H1 (cell line): ENCODE data around the gene POU2F1. TPM values are rescaled to one million over a fixed set of nuclear protein-coding genes. Genes with fewer than 3 reads are reported as not detected.

Experiments
- CTCF ChIA-PET: fragments of 300-600 bp; sonication (Branson Sonifier 250); formaldehyde crosslinking; loops from one replicate; lab custom pipeline; 2021; ENCODE audit not compliant: partially characterized antibody; lab: Charles Lee
- POLR2A ChIA-PET: fragments of 300-600 bp; sonication (Branson Sonifier 250); formaldehyde crosslinking; loops from one replicate; lab custom pipeline; 2021; ENCODE audit warnings: inconsistent platforms; ENCODE audit not compliant: partially characterized antibody; lab: Charles Lee
- DNase-seq, 2 experiments: peaks; one replicate each; pipeline versions ENCODE4 v3.0.0 to v3.0.0-alpha.2; 2010 to 2022; ENCODE audit warnings: low spot score in 2 of 2, low read depth in 1 of 2, mixed read lengths in 1 of 2
- FAIRE-seq: peaks from 2 replicates; lab custom pipeline; 2011; peaks lifted over from hg19 to GRCh38; lab: Jason Lieb, UNC
- H2AFZ ChIP-seq: 2 replicates; pipeline ENCODE4 v1.8.1; 2012; ENCODE audit warnings: low read length, inconsistent platforms
- H2AK5ac ChIP-seq: 2 replicates; pipeline ENCODE4 v1.6.1; 2013; ENCODE audit warnings: low read depth, low read length
- H2BK120ac ChIP-seq: replicated peaks from 2 replicates; pipeline ENCODE3; 2013; ENCODE audit warnings: low read depth, low read length, inconsistent platforms
- H2BK12ac ChIP-seq: 2 replicates; pipeline ENCODE4 v1.6.1; 2013; ENCODE audit warnings: low read depth, low read length
- H2BK15ac ChIP-seq: 2 replicates; pipeline ENCODE4 v1.6.1; 2013; ENCODE audit warnings: low read length
- H2BK20ac ChIP-seq: 2 replicates; pipeline ENCODE4 v1.6.1; 2013; ENCODE audit warnings: low read length
- H2BK5ac ChIP-seq: 2 replicates; pipeline ENCODE4 v1.6.1; 2013; ENCODE audit warnings: low read depth, low read length
- H3K14ac ChIP-seq: 2 replicates; pipeline ENCODE4 v1.6.1; 2013; ENCODE audit warnings: inconsistent platforms; ENCODE audit not compliant: insufficient read length
- H3K18ac ChIP-seq: 2 replicates; pipeline ENCODE4 v1.6.1; 2013; ENCODE audit warnings: low read length; ENCODE audit errors: extremely low read depth
- H3K23ac ChIP-seq: 2 replicates; pipeline ENCODE4 v1.6.1; 2013; ENCODE audit warnings: inconsistent platforms; ENCODE audit not compliant: insufficient read length
- H3K23me2 ChIP-seq: 2 replicates; pipeline ENCODE4 v1.6.1; 2013; ENCODE audit warnings: low read depth, low read length
- H3K27ac ChIP-seq: 2 replicates; pipeline ENCODE4 v1.6.1; 2011; ENCODE audit warnings: low read depth, low read length, inconsistent platforms
- H3K27me3 ChIP-seq, 4 experiments: replicated peaks in 1 of 4; 1 replicate in 1 of 4; 2 replicates in 3 of 4; pipeline versions ENCODE4 v1.6.1 to v1.8.1; 2011 to 2013; ENCODE audit warnings: low read length in 3 of 4, mild to moderate bottlenecking in 3 of 4, inconsistent platforms in 2 of 4, mixed read lengths in 2 of 4, moderate library complexity in 1 of 4; ENCODE audit not compliant: control insufficient read depth in 3 of 4, insufficient read depth in 3 of 4; ENCODE audit errors: extremely low read depth in 1 of 4
- H3K36me3 ChIP-seq, 4 experiments: 2 replicates each; pipeline versions ENCODE4 v1.6.1 to v1.8.1; 2011 to 2013; ENCODE audit warnings: mild to moderate bottlenecking in 4 of 4, low read length in 3 of 4, moderate library complexity in 2 of 4, control low read depth in 1 of 4, inconsistent platforms in 1 of 4; ENCODE audit not compliant: insufficient read depth in 4 of 4, control insufficient read depth in 2 of 4
- H3K4ac ChIP-seq: replicated peaks from 2 replicates; pipeline ENCODE3; 2013; ENCODE audit warnings: low read length, low read depth, mixed read lengths, inconsistent platforms; ENCODE audit not compliant: insufficient read length
- H3K4me1 ChIP-seq, 4 experiments: replicated peaks in 1 of 4; 1 replicate in 1 of 4; 2 replicates in 3 of 4; pipeline versions ENCODE4 v1.6.1 to v1.8.1; 2011 to 2013; ENCODE audit warnings: low read length in 3 of 4, inconsistent platforms in 2 of 4, mixed read lengths in 1 of 4; ENCODE audit not compliant: insufficient read depth in 4 of 4, control insufficient read depth in 3 of 4
- H3K4me2 ChIP-seq, 2 experiments: 2 replicates each; pipeline versions ENCODE4 v1.6.1 to v1.8.1; 2011 to 2013; ENCODE audit warnings: low read depth in 2 of 2, low read length in 2 of 2, control low read depth in 1 of 2, inconsistent platforms in 1 of 2, mild to moderate bottlenecking in 1 of 2; ENCODE audit not compliant: insufficient read depth in 1 of 2
- H3K4me3 ChIP-seq, 4 experiments: fragments of 200-600, 300-600 bp in 1 of 4; sonication (generic), shearing (Covaris generic), sonication (Bioruptor Twin) in 1 of 4; 2 replicates each; pipeline versions ENCODE4 v1.5.1 to v1.8.1; 2011 to 2016; ENCODE audit warnings: low read length in 4 of 4, low read depth in 3 of 4, control low read depth in 2 of 4, inconsistent platforms in 2 of 4, mild to moderate bottlenecking in 2 of 4, mixed read lengths in 1 of 4, moderate library complexity in 1 of 4; ENCODE audit not compliant: insufficient read depth in 2 of 4; ENCODE audit errors: extremely low read depth in 1 of 4
- H3K56ac ChIP-seq: replicated peaks from 2 replicates; pipeline ENCODE3; 2013; ENCODE audit warnings: low read depth, mild to moderate bottlenecking, mixed read lengths, low read length, inconsistent platforms; ENCODE audit not compliant: insufficient read length
- H3K79me1 ChIP-seq: 2 replicates; pipeline ENCODE4 v1.6.1; 2013; ENCODE audit warnings: low read depth, low read length, control low read depth
- H3K79me2 ChIP-seq, 2 experiments: 2 replicates each; pipeline versions ENCODE4 v1.6.1 to v1.8.1; 2012 to 2013; ENCODE audit warnings: low read length in 2 of 2, mild to moderate bottlenecking in 2 of 2, inconsistent platforms in 1 of 2; ENCODE audit not compliant: insufficient read depth in 2 of 2, control insufficient read depth in 1 of 2
- H3K9ac ChIP-seq, 4 experiments: replicated peaks in 1 of 4; 1 replicate in 1 of 4; 2 replicates in 3 of 4; pipeline versions ENCODE4 v1.6.1 to v1.8.1; 2011 to 2013; ENCODE audit warnings: low read depth in 3 of 4, low read length in 3 of 4, control low read depth in 2 of 4, mild to moderate bottlenecking in 2 of 4, moderate library complexity in 2 of 4, inconsistent platforms in 1 of 4; ENCODE audit errors: extremely low read depth in 1 of 4
- H3K9me3 ChIP-seq, 2 experiments: 2 replicates each; pipeline versions ENCODE4 v1.6.1 to v1.8.1; 2012 to 2013; ENCODE audit warnings: mild to moderate bottlenecking in 2 of 2, moderate library complexity in 2 of 2, control low read depth in 1 of 2, inconsistent platforms in 1 of 2, low read depth in 1 of 2, low read length in 1 of 2, mixed read lengths in 1 of 2; ENCODE audit not compliant: insufficient read depth in 2 of 2
- H4K20me1 ChIP-seq, 2 experiments: replicated peaks in 1 of 2; 2 replicates each; pipeline versions ENCODE3 to v1.8.1; 2011 to 2013; ENCODE audit warnings: inconsistent platforms in 2 of 2, low read length in 2 of 2, mild to moderate bottlenecking in 1 of 2; ENCODE audit not compliant: insufficient read depth in 2 of 2, control insufficient read depth in 1 of 2
- H4K5ac ChIP-seq: 2 replicates; pipeline ENCODE4 v1.6.1; 2013; ENCODE audit warnings: low read length, low read depth, mixed read lengths, inconsistent platforms; ENCODE audit not compliant: insufficient read length
- H4K8ac ChIP-seq: 2 replicates; pipeline ENCODE4 v1.8.0; 2013; ENCODE audit warnings: mild to moderate bottlenecking, moderate library complexity, low read length, inconsistent platforms; ENCODE audit not compliant: insufficient read depth; ENCODE audit errors: extremely low read depth
- H4K91ac ChIP-seq: replicated peaks from 2 replicates; pipeline ENCODE3; 2013; ENCODE audit warnings: low read length, mixed read lengths, inconsistent platforms; ENCODE audit not compliant: insufficient read length
- E2F6 ChIP-seq: IDR thresholded peaks from 2 replicates; pipeline ENCODE4 v1.6.1; 2012; ENCODE audit warnings: inconsistent platforms
- GABPA ChIP-seq: IDR thresholded peaks from 2 replicates; pipeline ENCODE4 v1.6.1; 2011; ENCODE audit warnings: mild to moderate bottlenecking, low read length, moderate library complexity, borderline replicate concordance; ENCODE audit not compliant: insufficient read depth
- HDAC2 ChIP-seq, 2 experiments: fragments of 300-600 bp in 1 of 2; sonication (generic) in 1 of 2; IDR thresholded peaks; 2 replicates each; pipeline ENCODE4 v1.6.1; 2011 to 2012; ENCODE audit warnings: low read depth in 2 of 2, low read length in 2 of 2, mild to moderate bottlenecking in 2 of 2, moderate library complexity in 2 of 2, borderline replicate concordance in 1 of 2, inconsistent platforms in 1 of 2
- KDM1A ChIP-seq: fragments of 200-600, 300-600 bp; sonication (generic); IDR thresholded peaks from 2 replicates; pipeline ENCODE4 v1.7.1; 2016; ENCODE audit warnings: mild to moderate bottlenecking, low read length, borderline replicate concordance
- POLR2A ChIP-seq, 2 experiments: IDR thresholded peaks; 1 replicate in 1 of 2; 2 replicates in 1 of 2; pipeline ENCODE4 v1.6.1; 2011; ENCODE audit warnings: low read depth in 2 of 2, low read length in 2 of 2, mild to moderate bottlenecking in 2 of 2; ENCODE audit errors: control extremely low read depth in 1 of 2
- POU5F1 ChIP-seq: IDR thresholded peaks from 2 replicates; pipeline ENCODE4 v1.6.1; 2011; ENCODE audit warnings: low read depth, mild to moderate bottlenecking, low read length, moderate library complexity
- SAP30 ChIP-seq: fragments of 300-600 bp; sonication (generic); IDR thresholded peaks from 2 replicates; pipeline ENCODE4 v1.7.1; 2012; ENCODE audit warnings: low read length, moderate library complexity, mild to moderate bottlenecking, inconsistent platforms; ENCODE audit not compliant: insufficient read depth, insufficient replicate concordance
- SIN3A ChIP-seq, 2 experiments: IDR thresholded peaks in 1 of 2; conservative IDR thresholded peaks in 1 of 2; 2 replicates each; pipeline ENCODE4 v1.6.1; 2011 to 2012; ENCODE audit warnings: low read length in 2 of 2, improper control_type of control experiment in 1 of 2, low read depth in 1 of 2, mild to moderate bottlenecking in 1 of 2
- TBP ChIP-seq: IDR thresholded peaks from 2 replicates; pipeline ENCODE4 v1.6.1; 2011; ENCODE audit warnings: low read depth, low read length, improper control_type of control experiment
- WGBS, 2 experiments: shearing (Covaris generic) in 1 of 2; methylation state at CpG; one replicate each; pipeline versions ENCODE4 v1.1.6 to v1.1.7; 2013 to 2015; ENCODE audit warnings: low lambda C conversion rate in 2 of 2, mixed read lengths in 2 of 2, inconsistent platforms in 1 of 2, low coverage in 1 of 2, missing lambda C conversion rate in 1 of 2; ENCODE audit not compliant: insufficient replicate concordance in 2 of 2, insufficient coverage in 1 of 2, insufficient read length in 1 of 2; ENCODE audit errors: extremely low coverage in 1 of 2, missing lambda C conversion rate in 1 of 2; 5-methylcytosine and 5-hydroxymethylcytosine counted together
- polyA plus RNA-seq, 7 experiments: library from polyadenylated mRNA; depleted of rRNA in 3 of 7; stranded (reverse) in 5 of 7; unstranded in 2 of 7; fragments of >200 nt in 5 of 7; fragments of 200-250 nt in 2 of 7; gene quantifications; 1 replicate in 5 of 7; 2 replicates in 1 of 7; 4 replicates in 1 of 7; pipeline versions ENCODE4 v1.2.1 to v1.2.3, GENCODE V29; 2011 to 2013; ENCODE audit warnings: missing spikeins in 2 of 7, mixed read lengths in 2 of 7
- total RNA-seq: library from RNA; stranded (reverse); fragmentation: NEBNext Ultra II Directional; extraction: Animal tissue kit (Norgen Biotek cat#: 25700); gene quantifications from 2 replicates; pipeline ENCODE4 v1.2.1, GENCODE V29; 2021
- TF ChIP-seq, protein P1 (sequence below): IDR thresholded peaks from 2 replicates; pipeline ENCODE4 v1.6.1; 2012; ENCODE audit warnings: low read length, inconsistent platforms

POU2F1 gene
- total and polyA plus RNA-seq, 2 of the 8 experiments (the other 6 are each of a cell fraction or from before 2014, with no cell fraction given), result 37.0 to 57.2 TPM

- H3K23ac ChIP-seq, result no peak overlapping the region
- no peak overlapping the region for H3K4me3 ChIP-seq
- H3K9me3 ChIP-seq, result no peaks in the 10 kb centered on the region
- H3K36me3 ChIP-seq, result peaks cover 3 to 33% (median 16%) of the 10 kb centered on the region in 4 experiments; a peak in 7 of 8 replicates
- ChIA-PET CTCF (interaction anchor here (0.7 to 2.5 kb wide), 6 partner anchors 11 to 127 kb away, joined by 3 to 11 read pairs (median 4); no protein-coding TSS in a partner anchor), POLR2A (no interaction called here)
- H4K5ac ChIP-seq, result no peak overlapping the region
- WGBS, 2 experiments, result 79% methylated on average over 5 of the region's 5 CpGs; no CpG with 5 or more reads in 1 of the 2 experiments
- H3K4me1 ChIP-seq, result no peaks in the 10 kb centered on the region; a peak in 2 of 7 replicates
- H3K56ac ChIP-seq, result no peak overlapping the region
- H3K27me3 ChIP-seq, result no peaks in the 10 kb centered on the region
- H3K4me2 ChIP-seq, result no peak overlapping the region
- H3K4ac ChIP-seq, result no peak overlapping the region
- H4K20me1 ChIP-seq, result no peaks in the 10 kb centered on the region
- no peak overlapping the region for H3K14ac ChIP-seq
- no peaks in the 10 kb centered on the region for H3K79me2 ChIP-seq
- H3K18ac ChIP-seq, result no peak overlapping the region
- H3K79me1 ChIP-seq, result no peaks in the 10 kb centered on the region
- H3K9ac ChIP-seq, result no peak overlapping the region
- H4K91ac ChIP-seq, result no peak overlapping the region
- no peak overlapping the region for H2BK120ac ChIP-seq
- no peak overlapping the region for H3K27ac ChIP-seq
- peaks cover 2% of the 10 kb centered on the region; the same call in 1 of the 2 replicates for H3K23me2 ChIP-seq
- FAIRE-seq (no peak), DNase-seq (no peak)
- no peak overlapping the region for H2BK20ac ChIP-seq
- no peak overlapping the region for H2BK15ac ChIP-seq
- no peak overlapping the region for H4K8ac ChIP-seq
- H2BK12ac ChIP-seq, result no peak overlapping the region
- H2AFZ ChIP-seq, result no peak overlapping the region
- H2AK5ac ChIP-seq, result no peak overlapping the region
- no peak overlapping the region for H2BK5ac ChIP-seq
- no peak for TF ChIP-seq POU5F1
- no peak for TF ChIP-seq GABPA
- TF ChIP-seq, protein P1, sequence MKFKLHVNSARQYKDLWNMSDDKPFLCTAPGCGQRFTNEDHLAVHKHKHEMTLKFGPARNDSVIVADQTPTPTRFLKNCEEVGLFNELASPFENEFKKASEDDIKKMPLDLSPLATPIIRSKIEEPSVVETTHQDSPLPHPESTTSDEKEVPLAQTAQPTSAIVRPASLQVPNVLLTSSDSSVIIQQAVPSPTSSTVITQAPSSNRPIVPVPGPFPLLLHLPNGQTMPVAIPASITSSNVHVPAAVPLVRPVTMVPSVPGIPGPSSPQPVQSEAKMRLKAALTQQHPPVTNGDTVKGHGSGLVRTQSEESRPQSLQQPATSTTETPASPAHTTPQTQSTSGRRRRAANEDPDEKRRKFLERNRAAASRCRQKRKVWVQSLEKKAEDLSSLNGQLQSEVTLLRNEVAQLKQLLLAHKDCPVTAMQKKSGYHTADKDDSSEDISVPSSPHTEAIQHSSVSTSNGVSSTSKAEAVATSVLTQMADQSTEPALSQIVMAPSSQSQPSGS, result no peak
- no peak for TF ChIP-seq POLR2A (IDR thresholded peaks at IDR 0.05; ENCODE audit: control extremely low read depth in 1 of 2, low read depth in 2 of 2, low read length in 2 of 2)
- no peak for TF ChIP-seq HDAC2 (IDR thresholded peaks at IDR 0.05; ENCODE audit: borderline replicate concordance in 1 of 2, low read depth in 2 of 2, low read length in 2 of 2)
- TF ChIP-seq E2F6, result no peak
- no peak for TF ChIP-seq TBP
- TF ChIP-seq SAP30, result no peak
- TF ChIP-seq KDM1A, result no peak
- no peak for TF ChIP-seq SIN3A (conservative IDR thresholded peaks at IDR 0.05 in 1 of 2, IDR thresholded peaks at IDR 0.05 in 1 of 2; ENCODE audit: low read depth in 1 of 2, low read length in 2 of 2)
Measured at GRCh38 chr1:167412920-167413319, 192.2 kb downstream of the POU2F1 start.
